ENCODE data around the gene FGF12.

DNA sequence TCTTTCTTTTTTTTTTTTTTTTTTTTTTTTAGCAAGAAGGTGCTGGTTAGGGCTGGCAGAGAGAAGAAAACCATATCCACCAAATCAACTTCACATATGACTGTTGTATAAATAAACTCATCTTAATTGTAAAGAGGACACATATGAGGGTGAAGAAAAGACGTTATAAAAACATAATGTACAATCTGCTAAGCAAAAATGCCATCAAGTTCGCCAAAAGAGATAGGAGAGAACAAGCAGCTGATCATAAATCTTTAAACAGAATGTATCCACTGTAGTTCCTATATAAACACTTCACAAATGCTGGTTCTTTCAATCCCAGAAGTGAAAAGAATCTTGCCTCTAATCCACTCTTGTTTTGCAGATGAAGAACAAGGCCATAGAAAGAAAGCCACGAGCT, 9.2 kb downstream of the FGF12 start:
- TF ChIP-seq, protein P1, sequence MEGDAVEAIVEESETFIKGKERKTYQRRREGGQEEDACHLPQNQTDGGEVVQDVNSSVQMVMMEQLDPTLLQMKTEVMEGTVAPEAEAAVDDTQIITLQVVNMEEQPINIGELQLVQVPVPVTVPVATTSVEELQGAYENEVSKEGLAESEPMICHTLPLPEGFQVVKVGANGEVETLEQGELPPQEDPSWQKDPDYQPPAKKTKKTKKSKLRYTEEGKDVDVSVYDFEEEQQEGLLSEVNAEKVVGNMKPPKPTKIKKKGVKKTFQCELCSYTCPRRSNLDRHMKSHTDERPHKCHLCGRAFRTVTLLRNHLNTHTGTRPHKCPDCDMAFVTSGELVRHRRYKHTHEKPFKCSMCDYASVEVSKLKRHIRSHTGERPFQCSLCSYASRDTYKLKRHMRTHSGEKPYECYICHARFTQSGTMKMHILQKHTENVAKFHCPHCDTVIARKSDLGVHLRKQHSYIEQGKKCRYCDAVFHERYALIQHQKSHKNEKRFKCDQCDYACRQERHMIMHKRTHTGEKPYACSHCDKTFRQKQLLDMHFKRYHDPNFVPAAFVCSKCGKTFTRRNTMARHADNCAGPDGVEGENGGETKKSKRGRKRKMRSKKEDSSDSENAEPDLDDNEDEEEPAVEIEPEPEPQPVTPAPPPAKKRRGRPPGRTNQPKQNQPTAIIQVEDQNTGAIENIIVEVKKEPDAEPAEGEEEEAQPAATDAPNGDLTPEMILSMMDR (IDR thresholded peaks at IDR 0.05), result no peak
- no peak for TF ChIP-seq POLR2A (IDR thresholded peaks at IDR 0.05)
